AG04450 (cell line): ENCODE measurements around the gene CSRP2. TPM values are rescaled to one million over a fixed set of nuclear protein-coding genes. Genes with fewer than 3 reads are reported as not detected.

Source experiments
- CTCF ChIA-PET: fragments of 300-600, 350-600 bp; formaldehyde crosslinking; extraction: SDS; loops from one replicate; lab custom pipeline; 2022; ENCODE audit warnings: antibody characterized with exemption, inconsistent platforms; lab: Charles Lee
- POLR2A ChIA-PET: fragments of 350-600 bp; formaldehyde crosslinking; extraction: SDS; loops from one replicate; lab custom pipeline; 2021; ENCODE audit warnings: antibody characterized with exemption, inconsistent platforms; lab: Yijun Ruan, JAX
- DNase-seq: peaks from one replicate; pipeline ENCODE4 v3.0.0-alpha.2; 2011; ENCODE audit warnings: low read depth, low spot score
- H3K27ac ChIP-seq: one replicate; pipeline ENCODE4 v1.5.1; 2012; ENCODE audit warnings: low read depth, low read length, control low read depth
- H3K27me3 ChIP-seq: one replicate; pipeline ENCODE4 v1.6.0; 2012; ENCODE audit warnings: low read length; ENCODE audit not compliant: control insufficient read depth, insufficient read depth
- H3K4me3 ChIP-seq: 2 replicates; pipeline ENCODE4 v1.5.1; 2011; ENCODE audit warnings: mild to moderate bottlenecking, low read depth, low read length, control low read depth
- H3K9me3 ChIP-seq: 2 replicates; pipeline ENCODE4 v1.5.1; 2012; ENCODE audit warnings: low read length; ENCODE audit not compliant: control insufficient read depth, insufficient read depth
- polyA plus RNA-seq: library from polyadenylated mRNA; depleted of rRNA; stranded (reverse); fragments of >200 nt; gene quantifications from 2 replicates; pipeline ENCODE4 v1.2.3, GENCODE V29; 2011
- TF ChIP-seq, protein P1 (sequence below): IDR thresholded peaks from 2 replicates; pipeline ENCODE4 v1.5.1; 2011; ENCODE audit warnings: low read depth, low read length, control low read depth, inconsistent platforms

Gene CSRP2
- polyA plus RNA-seq, 1 experiment = 108 TPM

DNA sequence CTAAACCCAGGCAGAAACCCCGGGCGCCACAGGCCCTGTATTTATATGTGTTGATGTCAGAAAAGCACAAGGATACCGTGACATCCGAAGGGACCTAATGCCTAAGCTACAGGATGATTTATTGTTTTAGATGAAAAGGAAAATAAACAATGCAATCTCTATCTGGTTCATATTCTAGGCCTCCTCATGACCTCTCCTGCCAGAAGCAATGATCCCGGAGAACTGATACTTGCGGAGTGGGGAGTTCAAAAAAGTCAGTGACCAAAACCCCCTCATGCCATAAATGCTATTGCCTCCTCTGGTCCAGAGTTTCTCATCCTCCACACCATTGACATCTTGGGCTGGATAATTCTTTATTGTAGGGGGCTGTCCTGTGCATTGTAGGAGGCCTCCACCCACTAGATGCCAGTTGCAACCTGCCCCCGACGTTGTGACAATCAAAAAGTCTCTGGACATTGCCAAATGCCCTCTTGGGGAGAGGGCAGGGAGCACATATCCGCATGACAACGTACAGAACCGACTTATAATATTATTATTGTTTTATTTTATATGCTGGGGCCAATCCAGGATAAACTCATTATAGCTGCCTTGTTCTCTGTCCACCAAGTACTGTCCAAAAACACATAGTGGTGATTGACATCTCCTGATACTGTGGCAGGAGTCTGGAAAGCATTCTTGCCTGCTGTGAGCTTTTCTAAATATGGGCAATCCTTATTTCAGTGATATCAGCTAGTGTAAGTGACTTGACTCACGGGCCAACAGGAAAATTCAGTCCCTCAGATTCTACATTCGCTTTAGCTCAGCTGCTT lies 1.1 kb upstream of the CSRP2 start:
- Histone ChIP-seq H3K4me3 (peak overlapping the region; percentile 76), H3K9me3 (no peaks in the 10 kb centered on the region; the same call in 1 of the 2 replicates), H3K27me3 (no peaks in the 10 kb centered on the region), H3K27ac (peak overlapping the region; percentile 94)
- CTCF ChIA-PET = interaction anchor here (1.0 to 4.0 kb wide), 7 partner anchors 10 to 133 kb away, joined by 3 to 41 read pairs (median 3); no protein-coding TSS in a partner anchor
- POLR2A ChIA-PET = interaction anchor here (1.0 to 1.8 kb wide), 5 partner anchors 9 to 131 kb away, joined by 3 to 14 read pairs (median 4); partner anchors contain the start of gene ZDHHC17
- TF ChIP-seq, protein P1, sequence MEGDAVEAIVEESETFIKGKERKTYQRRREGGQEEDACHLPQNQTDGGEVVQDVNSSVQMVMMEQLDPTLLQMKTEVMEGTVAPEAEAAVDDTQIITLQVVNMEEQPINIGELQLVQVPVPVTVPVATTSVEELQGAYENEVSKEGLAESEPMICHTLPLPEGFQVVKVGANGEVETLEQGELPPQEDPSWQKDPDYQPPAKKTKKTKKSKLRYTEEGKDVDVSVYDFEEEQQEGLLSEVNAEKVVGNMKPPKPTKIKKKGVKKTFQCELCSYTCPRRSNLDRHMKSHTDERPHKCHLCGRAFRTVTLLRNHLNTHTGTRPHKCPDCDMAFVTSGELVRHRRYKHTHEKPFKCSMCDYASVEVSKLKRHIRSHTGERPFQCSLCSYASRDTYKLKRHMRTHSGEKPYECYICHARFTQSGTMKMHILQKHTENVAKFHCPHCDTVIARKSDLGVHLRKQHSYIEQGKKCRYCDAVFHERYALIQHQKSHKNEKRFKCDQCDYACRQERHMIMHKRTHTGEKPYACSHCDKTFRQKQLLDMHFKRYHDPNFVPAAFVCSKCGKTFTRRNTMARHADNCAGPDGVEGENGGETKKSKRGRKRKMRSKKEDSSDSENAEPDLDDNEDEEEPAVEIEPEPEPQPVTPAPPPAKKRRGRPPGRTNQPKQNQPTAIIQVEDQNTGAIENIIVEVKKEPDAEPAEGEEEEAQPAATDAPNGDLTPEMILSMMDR = no peak
- DNase-seq = no peak

DNA sequence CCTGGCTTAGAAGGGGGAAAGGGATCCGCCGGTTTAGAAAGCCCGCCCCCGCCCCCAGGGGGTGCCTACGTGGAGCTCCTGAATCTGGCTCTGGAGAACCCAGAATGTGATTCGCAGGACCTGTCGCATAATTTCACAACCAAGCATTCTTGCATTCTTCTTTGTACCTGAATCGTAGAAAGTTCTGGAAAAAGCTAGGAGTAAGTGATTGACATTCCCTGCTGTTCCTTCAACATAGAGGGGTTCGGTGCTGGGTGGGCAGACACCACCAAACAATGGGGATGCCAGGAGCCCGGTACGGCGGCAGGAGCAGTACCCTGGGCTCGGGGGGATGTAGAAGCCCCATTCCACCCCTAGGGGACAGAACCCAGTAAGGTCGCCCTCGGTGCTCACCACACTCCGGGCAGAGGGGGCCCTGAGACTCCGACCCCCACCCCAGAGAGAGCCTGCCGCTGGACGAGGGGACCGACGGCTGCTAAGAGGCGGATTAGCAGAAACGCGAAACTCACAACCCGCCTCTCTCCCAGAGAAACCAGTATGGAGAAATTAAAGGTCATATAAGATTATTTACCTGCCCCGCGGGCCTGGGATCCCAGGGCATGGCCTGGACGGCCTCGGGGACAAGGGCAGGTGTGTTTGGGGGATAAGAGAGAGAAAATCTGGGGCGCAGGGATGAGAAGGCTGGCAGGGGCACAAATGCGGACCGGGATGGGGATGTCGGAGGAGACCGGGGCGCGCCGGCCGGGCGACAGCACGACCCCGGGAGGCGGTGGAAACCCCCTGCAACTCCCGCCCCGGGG lies 520 bp downstream of the CSRP2 start:
- ChIA-PET CTCF (interaction anchor here (0.8 to 4.0 kb wide), 5 partner anchors 12 to 132 kb away, joined by 3 to 41 read pairs (median 4); no protein-coding TSS in a partner anchor), POLR2A (interaction anchor here (0.5 to 1.8 kb wide), 9 partner anchors 8 to 110 kb away, joined by 3 to 14 read pairs (median 4); no protein-coding TSS in a partner anchor)
- no peak overlapping the region for H3K27ac ChIP-seq
- H3K27me3 ChIP-seq = no peaks in the 10 kb centered on the region
- H3K4me3 ChIP-seq = peak overlapping the region; percentile 76
- H3K9me3 ChIP-seq = no peaks in the 10 kb centered on the region; the same call in 1 of the 2 replicates
- no peak for DNase-seq
- TF ChIP-seq, protein P1 = peak; percentile 21

DNA sequence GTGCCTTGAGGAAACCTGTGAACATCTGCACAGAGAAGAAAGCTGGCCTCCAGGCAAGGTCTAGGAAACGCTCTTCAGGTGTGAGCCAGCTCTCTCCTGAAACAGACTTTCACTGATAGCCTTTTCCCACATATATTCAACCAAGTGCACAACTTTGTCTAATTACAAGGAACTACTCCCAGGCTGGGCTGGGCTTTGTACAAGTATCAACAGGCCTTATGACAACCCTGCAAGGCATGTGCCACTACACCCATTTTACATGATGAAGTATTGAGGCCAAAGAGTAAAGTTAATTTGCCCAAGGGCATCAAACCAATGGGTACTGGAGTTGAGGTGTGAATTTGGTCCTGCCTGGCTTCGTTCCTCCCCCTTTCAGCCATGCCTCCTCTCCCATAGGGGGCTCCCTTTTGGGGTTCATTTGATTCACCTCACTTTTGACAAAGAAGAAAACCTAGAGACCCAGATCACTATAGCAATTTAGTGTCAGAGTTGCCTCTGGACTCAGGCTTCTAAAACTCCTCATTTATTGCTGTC lies 2.1 kb downstream of the CSRP2 start:
- H3K4me3 ChIP-seq = peak overlapping the region; percentile 5; the same call in 1 of the 2 replicates
- no peak overlapping the region for H3K27ac ChIP-seq
- ChIA-PET POLR2A (no interaction called here), CTCF (interaction anchor here (4.6 kb wide), 1 partner anchor 134 kb away, joined by 17 read pairs; no protein-coding TSS in a partner anchor)
- TF ChIP-seq, protein P1 = no peak
- H3K9me3 ChIP-seq = no peaks in the 10 kb centered on the region; the same call in 1 of the 2 replicates
- DNase-seq = no peak
- no peaks in the 10 kb centered on the region for H3K27me3 ChIP-seq

DNA sequence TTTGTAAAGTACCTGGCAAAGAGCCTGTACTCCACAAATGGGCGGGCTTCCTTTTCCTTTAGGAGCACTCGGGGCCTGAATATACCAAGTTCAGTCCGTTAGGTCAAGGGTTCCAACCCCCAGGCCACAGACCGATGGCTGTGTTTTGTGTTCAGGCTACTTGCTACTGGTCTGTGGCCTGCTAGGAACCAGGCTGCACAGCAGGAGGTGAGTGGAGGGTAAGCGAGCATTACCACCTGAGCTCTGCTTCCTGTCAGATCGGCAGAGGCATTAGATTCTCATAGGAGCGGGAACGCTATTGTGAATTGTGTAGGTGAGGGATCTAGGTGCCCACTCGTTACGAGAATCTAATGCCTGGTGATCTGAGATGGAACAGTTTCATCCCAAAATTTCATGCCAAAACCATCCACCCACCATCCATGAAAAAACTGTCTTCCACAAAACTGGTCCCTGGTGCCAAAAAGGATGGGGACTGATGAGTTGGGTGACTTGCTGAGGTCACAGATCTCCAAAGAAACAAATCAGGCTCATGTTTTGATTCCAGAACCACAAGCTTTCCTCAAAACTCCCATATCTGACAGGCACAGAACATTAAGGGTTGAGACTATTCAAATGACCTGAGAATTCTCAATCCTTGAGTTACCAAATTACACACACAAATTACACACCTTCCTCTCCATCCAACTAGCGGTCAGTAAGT lies 4.2 kb downstream of the CSRP2 start:
- Histone ChIP-seq H3K9me3 (no peaks in the 10 kb centered on the region; the same call in 1 of the 2 replicates), H3K4me3 (no peak overlapping the region), H3K27me3 (no peaks in the 10 kb centered on the region), H3K27ac (no peak overlapping the region)
- DNase-seq = no peak
- CTCF ChIA-PET = interaction anchor here (1.0 to 4.6 kb wide), 2 partner anchors 83 to 136 kb away, joined by 3 to 17 read pairs; no protein-coding TSS in a partner anchor
- TF ChIP-seq, protein P1 = no peak
- POLR2A ChIA-PET = no interaction called here
